ENCODE measurements around the gene DCAF8. TPM values are rescaled to one million over a fixed set of nuclear protein-coding genes. Genes with fewer than 3 reads are reported as not detected.

The DCAF8 gene
- total and polyA plus RNA-seq, 2 donors (not counting 3 experiments of a cell fraction or from before 2014, with no cell fraction given), result 85.5 to 106 TPM

- H2AFZ ChIP-seq (ENCODE audit: low read depth, low read length), result no peak overlapping the region
- DNase-seq (ENCODE audit: low read depth, low spot score) (no peak), FAIRE-seq (no peak)
- no peak overlapping the region for H3K9ac ChIP-seq (replicated peaks; ENCODE audit: extremely low read depth, insufficient read depth, low read length)
- CTCF ChIA-PET, result interaction anchor here (2.3 to 4.5 kb wide), 2 partner anchors 23 to 36 kb away, joined by 17 to 21 read pairs; no protein-coding TSS in a partner anchor
- no peaks in the 10 kb centered on the region for H3K27me3 ChIP-seq (ENCODE audit: control insufficient read depth in 2 of 2, insufficient read depth in 2 of 2, low read length in 2 of 2)
- H3K4me2 ChIP-seq (ENCODE audit: insufficient read depth, low read length), result no peak overlapping the region
- peaks cover 7% of the 10 kb centered on the region for H3K79me2 ChIP-seq (ENCODE audit: control insufficient read depth, insufficient read depth, low read length)
- dilution Hi-C loops (cut with MboI; ENCODE audit: extremely low pct_ligation_motif_present, low sequenced_read_pairs) (no loop called here), intact Hi-C loops (cut with micrococcal nuclease) (no loop called here)
- BruUV-seq (replicated peaks), result no TSS peak
- H3K27ac ChIP-seq (ENCODE audit: insufficient read depth, low read depth, low read length), result no peak overlapping the region
- H3K9me3 ChIP-seq (replicated peaks; ENCODE audit: control insufficient read depth, insufficient read depth, low read length), result no peaks in the 10 kb centered on the region
- H3K4me3 ChIP-seq (replicated peaks in 1 of 3; ENCODE audit: insufficient read depth in 1 of 3, low read depth in 1 of 3, low read length in 3 of 3), result no peak overlapping the region
- POLR2A ChIA-PET, result no interaction called here
- H3K9me1 ChIP-seq (replicated peaks; ENCODE audit: control insufficient read depth, extremely low read depth, insufficient read depth, low read length), result no peaks in the 10 kb centered on the region
- peaks cover 56 to 57% of the 10 kb centered on the region in 2 experiments for H3K36me3 ChIP-seq (ENCODE audit: control insufficient read depth in 2 of 2, extremely low read depth in 1 of 2, insufficient read depth in 2 of 2, low read length in 2 of 2)
- TF ChIP-seq, protein P1, sequence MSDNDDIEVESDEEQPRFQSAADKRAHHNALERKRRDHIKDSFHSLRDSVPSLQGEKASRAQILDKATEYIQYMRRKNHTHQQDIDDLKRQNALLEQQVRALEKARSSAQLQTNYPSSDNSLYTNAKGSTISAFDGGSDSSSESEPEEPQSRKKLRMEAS (IDR thresholded peaks at IDR 0.05; ENCODE audit: insufficient read depth, insufficient read length), result no peak
- TF ChIP-seq POLR2A (IDR thresholded peaks at IDR 0.05; ENCODE audit: low read depth, low read length), result peak; percentile 35
- no peaks in the 10 kb centered on the region for H4K20me1 ChIP-seq (replicated peaks; ENCODE audit: control insufficient read depth, extremely low read depth, insufficient read depth, low read length)
- peaks cover 12% of the 10 kb centered on the region for H3K4me1 ChIP-seq (ENCODE audit: control insufficient read depth, extremely low read depth, insufficient read depth, low read length)
These were observed 46.0 kb downstream of the DCAF8 start for GRCh38 chr1:160216301-160216700.

- DNase-seq (ENCODE audit: low read depth, low spot score) (no peak), FAIRE-seq (no peak)
- Histone ChIP-seq H3K9ac (replicated peaks; ENCODE audit: extremely low read depth, insufficient read depth, low read length) (no peak overlapping the region), H3K4me2 (ENCODE audit: insufficient read depth, low read length) (no peak overlapping the region), H3K9me3 (replicated peaks; ENCODE audit: control insufficient read depth, insufficient read depth, low read length) (no peaks in the 10 kb centered on the region), H4K20me1 (replicated peaks; ENCODE audit: control insufficient read depth, extremely low read depth, insufficient read depth, low read length) (no peaks in the 10 kb centered on the region), H3K9me1 (replicated peaks; ENCODE audit: control insufficient read depth, extremely low read depth, insufficient read depth, low read length) (no peaks in the 10 kb centered on the region), H3K79me2 (ENCODE audit: control insufficient read depth, insufficient read depth, low read length) (peaks cover 24% of the 10 kb centered on the region), H3K4me3 (replicated peaks in 1 of 3; ENCODE audit: insufficient read depth in 1 of 3, low read depth in 1 of 3, low read length in 3 of 3) (no peak overlapping the region), H3K36me3 (ENCODE audit: control insufficient read depth in 2 of 2, extremely low read depth in 1 of 2, insufficient read depth in 2 of 2, low read length in 2 of 2) (peaks cover 54 to 55% of the 10 kb centered on the region in 2 experiments), H3K4me1 (ENCODE audit: control insufficient read depth, extremely low read depth, insufficient read depth, low read length) (peaks cover 20% of the 10 kb centered on the region), H3K27ac (ENCODE audit: insufficient read depth, low read depth, low read length) (no peak overlapping the region), H3K27me3 (ENCODE audit: control insufficient read depth in 2 of 2, insufficient read depth in 2 of 2, low read length in 2 of 2) (no peaks in the 10 kb centered on the region), H2AFZ (ENCODE audit: low read depth, low read length) (no peak overlapping the region)
- TF ChIP-seq GATA2 (IDR thresholded peaks at IDR 0.05; ENCODE audit: insufficient read depth, insufficient read length, low read depth, low read length) (no peak), EZH2 (IDR thresholded peaks at IDR 0.05; ENCODE audit: borderline replicate concordance, low read depth, low read length, severe bottlenecking) (no peak), POLR2A (IDR thresholded peaks at IDR 0.05; ENCODE audit: low read depth, low read length) (no peak), FOS (IDR thresholded peaks at IDR 0.05; ENCODE audit: borderline replicate concordance, insufficient read depth, low read length) (no peak)
- BruUV-seq (replicated peaks), result TSS peak; percentile 44
- POLR2A ChIA-PET, result no interaction called here
- intact Hi-C loops (cut with micrococcal nuclease) (no loop called here), dilution Hi-C loops (cut with MboI; ENCODE audit: extremely low pct_ligation_motif_present, low sequenced_read_pairs) (no loop called here)
- CTCF ChIA-PET, result interaction anchor here (0.6 to 4.5 kb wide), 3 partner anchors 21 to 776 kb away, joined by 3 to 21 read pairs (median 17); no protein-coding TSS in a partner anchor
These were observed 47.7 kb downstream of the DCAF8 start for GRCh38 chr1:160214481-160215140.

All from endothelial cell of umbilical vein (primary cell).